ENCODE results near the gene CAMK4.

DNA sequence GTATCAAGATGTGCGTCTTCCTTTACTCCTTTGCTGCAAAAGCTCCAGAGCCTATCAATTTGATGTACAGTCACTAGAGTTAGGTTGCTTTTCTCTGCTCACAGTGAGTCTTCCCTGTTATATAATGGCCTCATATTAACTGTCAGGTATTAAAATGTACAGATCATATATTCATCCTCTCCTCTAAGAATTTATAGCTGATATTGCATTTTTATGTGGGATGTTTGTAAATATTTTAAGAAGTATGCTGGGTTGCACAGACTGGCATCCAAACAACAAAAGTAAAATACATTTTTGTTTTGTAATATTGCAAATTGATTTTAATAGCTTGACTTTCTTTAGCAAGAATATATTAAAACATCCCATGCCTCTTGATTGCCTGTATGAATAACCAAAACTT is 148.6 kb downstream of the CAMK4 start:
- TF ChIP-seq GATA3 (IDR thresholded peaks at IDR 0.05; ENCODE audit: low read depth, low read length) (no peak), GATA2 (IDR thresholded peaks at IDR 0.05; ENCODE audit: low read depth, low read length) (no peak)
